ENCODE measurements around the gene POLR3C.
"Not testable (repeated sequence)": the region's sequence is repeated elsewhere in the genome, so short reads cannot be mapped to it uniquely, and the experiment has no call there.

Gene POLR3C, protein sequence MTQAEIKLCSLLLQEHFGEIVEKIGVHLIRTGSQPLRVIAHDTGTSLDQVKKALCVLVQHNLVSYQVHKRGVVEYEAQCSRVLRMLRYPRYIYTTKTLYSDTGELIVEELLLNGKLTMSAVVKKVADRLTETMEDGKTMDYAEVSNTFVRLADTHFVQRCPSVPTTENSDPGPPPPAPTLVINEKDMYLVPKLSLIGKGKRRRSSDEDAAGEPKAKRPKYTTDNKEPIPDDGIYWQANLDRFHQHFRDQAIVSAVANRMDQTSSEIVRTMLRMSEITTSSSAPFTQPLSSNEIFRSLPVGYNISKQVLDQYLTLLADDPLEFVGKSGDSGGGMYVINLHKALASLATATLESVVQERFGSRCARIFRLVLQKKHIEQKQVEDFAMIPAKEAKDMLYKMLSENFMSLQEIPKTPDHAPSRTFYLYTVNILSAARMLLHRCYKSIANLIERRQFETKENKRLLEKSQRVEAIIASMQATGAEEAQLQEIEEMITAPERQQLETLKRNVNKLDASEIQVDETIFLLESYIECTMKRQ

DNA sequence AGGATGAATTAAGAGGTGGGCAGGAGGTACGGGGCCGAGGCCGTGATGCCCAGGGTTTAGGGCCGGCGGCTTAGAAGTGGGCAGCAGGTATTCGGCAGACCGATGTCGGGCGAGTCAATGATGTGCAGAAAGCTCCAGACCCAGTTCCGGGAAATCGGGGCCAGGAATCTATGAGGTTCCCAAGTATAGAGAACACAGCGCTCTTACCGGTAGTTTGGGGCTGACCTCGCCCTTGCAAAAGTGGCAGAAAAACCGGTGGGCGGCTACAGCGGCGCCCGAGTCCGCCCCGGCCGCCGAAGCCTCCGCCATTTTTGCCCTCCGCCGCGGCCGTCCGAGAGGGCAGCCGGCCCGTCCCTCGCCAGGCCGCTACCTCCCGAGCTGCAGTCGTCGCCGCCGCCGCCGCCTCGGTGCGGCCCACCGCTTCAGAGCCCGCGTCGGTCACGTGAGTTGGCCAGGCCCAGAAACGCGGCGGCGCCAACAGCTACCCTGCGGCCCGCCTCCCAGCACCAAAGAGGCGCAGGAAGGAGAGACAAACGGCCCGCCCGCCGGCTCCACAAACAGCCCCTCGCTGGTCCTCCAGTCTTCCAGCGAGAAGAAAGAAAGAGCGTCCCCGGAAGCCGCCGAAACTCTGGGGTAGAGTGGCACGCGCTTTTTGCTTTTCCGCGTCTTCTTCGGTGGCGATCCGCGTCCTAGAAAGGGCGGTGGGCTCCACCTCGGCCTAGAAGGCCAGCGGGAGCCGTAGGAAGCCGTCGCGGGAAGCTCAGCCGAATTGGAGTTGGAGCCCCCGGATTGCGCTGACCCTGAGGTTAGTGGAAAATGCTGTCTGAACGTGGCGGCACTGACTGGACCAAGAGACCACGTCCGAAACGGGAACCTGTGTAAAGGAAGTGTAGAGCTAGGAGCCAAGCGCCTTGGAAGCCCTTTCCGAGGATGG is at the start of gene POLR3C, which contains the start of gene RNF115:
TSS of gene POLR3C (plus strand) at position 636 of the 934 bp plus-strand sequence. CDS start 1,577 bp downstream, outside the sequence.
TSS of gene RNF115 (minus strand) at position 531 of the 934 bp plus-strand sequence. CDS start at position 309, 222 bp downstream.
- peak; percentile 73 to 87 (median 80) for DNase-seq

GRCh38 chr1:145777357-145778145 is 46.4 kb upstream of the POLR3C start:
- no peak for DNase-seq

- DNase-seq = no peak
Measured at GRCh38 chr1:145778146-145778540, 45.9 kb upstream of the POLR3C start.

- no peak for DNase-seq
Measured at GRCh38 chr1:145782272-145783099, 41.5 kb upstream of the POLR3C start.

- DNase-seq = no peak
Measured at GRCh38 chr1:145784409-145784808, 39.6 kb upstream of the POLR3C start.

- no peak for DNase-seq
Measured at GRCh38 chr1:145785547-145785946, 38.5 kb upstream of the POLR3C start.

GRCh38 chr1:145786271-145786670 is 37.7 kb upstream of the POLR3C start:
- peak in 1 of 6 experiments; percentile 2 for DNase-seq

DNA sequence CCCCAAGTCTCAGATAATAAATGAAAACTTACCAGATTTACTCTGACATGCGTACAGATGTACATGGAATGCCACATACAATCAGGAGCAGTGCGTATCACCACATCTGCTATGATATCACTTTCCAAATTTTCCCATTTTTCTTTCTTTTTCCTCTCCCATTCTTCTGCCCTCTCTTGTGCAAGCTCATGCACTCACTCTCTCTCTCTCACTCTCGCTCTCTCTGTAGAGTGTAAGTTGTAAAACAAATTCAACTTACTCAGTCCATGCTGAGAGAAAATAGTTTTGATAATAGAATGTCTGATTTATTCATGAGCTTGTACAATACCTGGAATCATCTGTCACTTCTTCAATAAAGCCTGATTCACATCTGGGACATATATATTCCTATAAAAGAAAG is 35.4 kb upstream of the POLR3C start:
- no peak for DNase-seq

DNA sequence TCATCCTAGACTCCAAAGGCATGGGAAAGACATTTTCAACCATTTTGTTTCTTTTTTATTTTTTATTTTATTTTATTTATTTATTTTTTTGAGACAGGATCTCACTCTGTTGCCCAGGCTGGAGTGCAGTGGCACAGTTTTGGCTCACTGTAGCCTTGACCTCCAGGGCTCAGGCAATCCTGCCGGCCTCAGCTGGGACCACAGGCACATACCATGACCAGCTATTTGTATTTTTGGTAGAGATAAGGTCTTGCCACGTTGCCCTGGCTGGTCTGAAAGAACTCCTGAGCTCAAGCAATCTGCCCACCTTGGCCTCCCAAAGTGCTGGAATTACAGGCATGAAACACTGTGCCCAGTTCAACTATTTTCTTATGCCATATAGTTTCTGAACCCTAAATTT is 32.1 kb upstream of the POLR3C start:
- DNase-seq = not testable (repeated sequence)

DNA sequence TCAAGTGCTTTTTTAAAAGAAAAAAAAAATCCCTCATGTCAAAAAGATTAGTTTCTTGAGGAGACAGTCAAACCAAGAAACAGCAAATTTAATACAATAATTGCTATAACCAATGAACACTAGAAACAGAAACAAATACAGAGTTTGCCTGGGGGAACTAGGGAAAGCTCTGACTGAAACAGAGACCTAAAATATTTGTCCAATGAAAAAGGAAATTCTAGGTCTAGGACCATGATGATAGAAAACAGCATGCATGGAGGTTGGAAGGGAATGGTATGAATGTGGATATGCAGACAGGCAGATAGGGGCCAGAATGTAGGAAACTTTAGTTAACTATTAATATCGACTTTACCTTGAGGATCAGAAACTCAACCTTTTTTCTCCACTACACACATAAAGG is 31.5 kb upstream of the POLR3C start:
- no peak for DNase-seq

GRCh38 chr1:145795257-145795881 is 28.6 kb upstream of the POLR3C start:
- no peak for DNase-seq

GRCh38 chr1:145796753-145797152 is 27.2 kb upstream of the POLR3C start:
- DNase-seq = no peak

DNA sequence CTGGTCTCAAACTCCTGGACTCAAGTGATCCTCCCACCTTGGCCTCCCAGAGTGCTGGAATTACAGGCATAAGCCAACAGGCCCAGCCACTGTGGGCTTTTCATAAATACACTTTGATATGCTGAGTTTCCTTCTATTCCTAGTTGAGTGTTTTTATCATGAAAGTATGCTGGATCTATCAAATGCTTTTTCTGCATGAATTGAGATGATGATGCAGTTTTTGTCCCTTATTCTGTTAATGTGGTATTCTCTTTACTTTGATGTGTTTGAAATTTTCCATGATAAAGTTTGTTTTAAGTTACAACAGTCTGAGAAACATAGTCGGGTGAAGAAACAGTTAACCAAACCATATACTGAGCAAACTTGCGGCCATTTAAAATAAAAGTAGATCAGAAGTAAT is 24.2 kb upstream of the POLR3C start:
- DNase-seq = no peak

GRCh38 chr1:145804235-145805045 is 19.6 kb upstream of the POLR3C start:
- DNase-seq = no peak

- DNase-seq = no peak
Measured at GRCh38 chr1:145805057-145805456, 18.9 kb upstream of the POLR3C start.

GRCh38 chr1:145806408-145806807 is 17.6 kb upstream of the POLR3C start:
- no peak for DNase-seq

GRCh38 chr1:145806844-145807243 is 17.2 kb upstream of the POLR3C start:
- no peak for DNase-seq

- not testable (repeated sequence) for DNase-seq
Measured at GRCh38 chr1:145812977-145813810, 10.8 kb upstream of the POLR3C start.

DNA sequence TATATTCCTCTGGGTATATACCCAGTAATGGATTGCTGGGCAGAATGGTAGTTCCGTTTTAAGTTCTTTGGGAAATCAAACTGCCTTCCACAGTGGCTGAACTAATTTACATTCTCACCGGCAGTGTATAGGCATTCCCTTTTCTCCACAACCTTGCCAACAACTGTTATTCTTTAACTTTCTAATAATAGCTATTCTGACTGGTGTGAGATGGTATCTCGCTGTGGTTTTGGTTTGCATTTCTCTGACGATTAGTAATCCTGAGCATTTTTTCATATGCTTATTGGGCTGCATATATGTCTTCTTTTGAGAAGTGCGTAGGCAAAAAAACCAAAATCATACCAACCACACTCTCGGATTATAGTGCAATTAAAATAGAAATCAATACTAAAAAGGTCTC is 5.9 kb upstream of the POLR3C start:
- not testable (repeated sequence) for DNase-seq

Data from stimulated activated naive CD4-positive, alpha-beta T cell (primary cell).